ENCODE results near the gene CD22. TPM values are rescaled to one million over a fixed set of nuclear protein-coding genes. Genes with fewer than 3 reads are reported as not detected.

Gene CD22
- total and polyA plus RNA-seq, 2 of the 8 experiments (the other 6 are each of a cell fraction or from before 2014, with no cell fraction given), result 0.06 to 0.60 TPM

DNA sequence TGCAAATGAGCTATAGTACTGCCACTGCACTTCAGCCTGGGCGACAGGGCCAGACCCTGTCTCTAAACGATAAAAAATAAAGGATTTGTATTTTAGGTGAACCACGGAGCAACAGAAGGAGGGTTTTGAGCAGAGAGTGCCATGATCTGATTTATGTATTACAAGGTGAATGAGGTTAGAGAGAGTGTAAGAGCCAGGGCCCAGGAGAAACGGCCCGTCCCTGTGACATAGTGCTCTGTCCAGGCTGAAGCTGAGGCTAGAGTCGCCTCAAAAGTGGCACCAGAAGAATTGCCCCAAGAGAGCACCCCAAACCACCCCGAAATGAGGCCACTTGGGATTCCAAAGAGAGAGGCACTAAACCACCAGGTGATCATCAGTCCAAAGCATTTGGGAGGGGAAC is 20.1 kb upstream of the CD22 start:
- no peak for DNase-seq (ENCODE audit: low read depth in 1 of 2, low spot score in 2 of 2)
- Histone ChIP-seq H3K4me2 (ENCODE audit: insufficient read depth in 1 of 2, low read depth in 2 of 2, low read length in 2 of 2) (no peak overlapping the region), H3K4me1 (replicated peaks in 1 of 4; ENCODE audit: control insufficient read depth in 3 of 4, insufficient read depth in 4 of 4, low read length in 3 of 4) (peaks cover 0 to 2% (median 0%) of the 10 kb centered on the region in 4 experiments; a peak in 1 of 7 replicates), H2BK5ac (ENCODE audit: low read depth, low read length) (no peak overlapping the region), H2BK15ac (ENCODE audit: low read length) (no peak overlapping the region), H3K9ac (replicated peaks in 1 of 4; ENCODE audit: extremely low read depth in 1 of 4, low read depth in 3 of 4, low read length in 3 of 4) (no peak overlapping the region), H3K23me2 (ENCODE audit: low read depth, low read length) (no peaks in the 10 kb centered on the region), H2BK20ac (ENCODE audit: low read length) (no peak overlapping the region), H3K56ac (replicated peaks; ENCODE audit: insufficient read length, low read depth, low read length) (no peak overlapping the region), H4K5ac (ENCODE audit: insufficient read length, low read depth, low read length) (no peak overlapping the region), H2AK5ac (ENCODE audit: low read depth, low read length) (no peak overlapping the region), H4K8ac (ENCODE audit: extremely low read depth, insufficient read depth, low read length) (no peak overlapping the region), H3K14ac (ENCODE audit: insufficient read length) (no peak overlapping the region), H3K79me1 (ENCODE audit: low read depth, low read length) (no peaks in the 10 kb centered on the region), H3K23ac (ENCODE audit: insufficient read length) (no peak overlapping the region), H3K4me3 (ENCODE audit: extremely low read depth in 1 of 4, insufficient read depth in 2 of 4, low read depth in 3 of 4, low read length in 4 of 4) (no peak overlapping the region), H3K27ac (ENCODE audit: low read depth, low read length) (no peak overlapping the region), H3K27me3 (replicated peaks in 1 of 4; ENCODE audit: control insufficient read depth in 3 of 4, extremely low read depth in 1 of 4, insufficient read depth in 3 of 4, low read length in 3 of 4) (no peaks in the 10 kb centered on the region), H3K9me3 (ENCODE audit: insufficient read depth in 2 of 2, low read depth in 1 of 2, low read length in 1 of 2) (no peaks in the 10 kb centered on the region), H3K4ac (replicated peaks; ENCODE audit: insufficient read length, low read depth, low read length) (no peak overlapping the region), H2BK120ac (replicated peaks; ENCODE audit: low read depth, low read length) (no peak overlapping the region), H3K36me3 (ENCODE audit: control insufficient read depth in 2 of 4, insufficient read depth in 4 of 4, low read length in 3 of 4) (no peaks in the 10 kb centered on the region), H2AFZ (ENCODE audit: low read length) (no peak overlapping the region), H3K18ac (ENCODE audit: extremely low read depth, low read length) (no peak overlapping the region), H2BK12ac (ENCODE audit: low read depth, low read length) (no peak overlapping the region), H4K20me1 (replicated peaks in 1 of 2; ENCODE audit: control insufficient read depth in 1 of 2, insufficient read depth in 2 of 2, low read length in 2 of 2) (no peaks in the 10 kb centered on the region), H4K91ac (replicated peaks; ENCODE audit: insufficient read length, low read length) (no peak overlapping the region), H3K79me2 (ENCODE audit: control insufficient read depth in 1 of 2, insufficient read depth in 2 of 2, low read length in 2 of 2) (no peaks in the 10 kb centered on the region)
- FAIRE-seq, result no peak
- CTCF ChIA-PET (ENCODE audit: partially characterized antibody), result interaction anchor here (0.6 to 1.5 kb wide), 6 partner anchors 10 to 242 kb away, joined by 3 to 7 read pairs (median 4); no protein-coding TSS in a partner anchor
- WGBS, 2 experiments (ENCODE audit: extremely low coverage in 1 of 2, insufficient coverage in 1 of 2, insufficient read length in 1 of 2, insufficient replicate concordance in 2 of 2, low coverage in 1 of 2, low lambda C conversion rate in 2 of 2, missing lambda C conversion rate in 1 of 2), result 77% methylated on average over 7 of the region's 7 CpGs; no CpG with 5 or more reads in 1 of the 2 experiments
- POLR2A ChIA-PET (ENCODE audit: partially characterized antibody), result interaction anchor here (1.2 kb wide), 1 partner anchor 202 kb away, joined by 3 read pairs; no protein-coding TSS in a partner anchor
- TF ChIP-seq RNF2 (IDR thresholded peaks at IDR 0.05; ENCODE audit: borderline replicate concordance, low read depth, low read length, missing control alignments, poor library complexity, severe bottlenecking) (no peak), USF2 (IDR thresholded peaks at IDR 0.05; ENCODE audit: low read length) (no peak)

All from H1 (cell line).